Parietal lobe (tissue), 2 donors: ENCODE data around the gene MAP4K3. TPM values are rescaled to one million over a fixed set of nuclear protein-coding genes. Genes with fewer than 3 reads are reported as not detected.

ENCODE experiments used
- small RNA-seq: library from RNA; depleted of rRNA; stranded (forward); fragments of <200 nt; gene quantifications from one replicate; pipeline ENCODE3, GENCODE V24; 2014; ENCODE audit warnings: low replicate concordance
- total RNA-seq: library from RNA; depleted of rRNA; stranded (reverse); fragments of >200 nt; gene quantifications from one replicate; pipeline ENCODE4 v1.2.3, GENCODE V29; 2014

Gene MAP4K3
- 169 TPM for total RNA-seq

GRCh38 chr2:39436592-39437521 is at the start of gene MAP4K3:
TSS of gene MAP4K3 (minus strand) at chr2:39437285. CDS start at chr2:39436987, 298 bp downstream.

DNA sequence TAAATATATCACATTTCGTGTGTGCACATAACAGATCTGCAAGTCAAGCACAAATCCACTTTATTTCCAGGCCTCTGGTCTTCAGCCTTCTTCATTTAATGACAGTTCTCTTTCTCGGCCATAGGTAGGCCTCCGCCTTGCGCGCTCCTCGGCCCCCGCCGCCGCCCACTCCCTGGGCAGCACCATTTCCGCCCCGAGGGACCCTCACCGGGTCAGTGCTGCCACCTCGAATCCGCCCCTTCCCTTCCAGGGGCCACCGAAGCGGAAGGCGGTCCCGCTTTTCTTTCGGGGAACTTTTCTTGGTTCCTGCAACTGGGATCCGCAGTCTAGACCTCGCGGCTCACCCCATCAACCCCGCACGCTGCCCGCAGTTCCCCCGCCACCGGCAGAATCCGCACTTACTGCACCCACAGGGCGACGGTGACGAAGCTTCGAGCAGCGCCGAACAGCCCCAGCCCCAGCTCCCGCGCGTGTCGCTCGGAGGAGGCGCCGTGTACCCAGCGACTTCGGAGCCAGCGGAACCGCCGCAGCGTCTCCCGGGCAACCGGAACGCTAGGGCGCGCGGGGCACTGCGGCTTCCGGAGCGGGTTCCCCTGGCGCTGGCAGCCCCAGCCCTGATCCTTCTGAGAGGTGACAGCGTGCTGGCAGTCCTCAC is 193.5 kb downstream of the MAP4K3 start, which contains the start of gene CDKL4:
Gene CDKL4, minus strand, starts transcription at position 502 of the 655 bp plus-strand sequence.

Small RNA genes within 50 kb of the gene (small RNA-seq; reads per million reads assigned to genes)
- gene RF00272 = not detected

Other genes with a start within 250 kb of the MAP4K3 start
- 6.3 TPM for gene CDKL4, start 193.3 kb downstream of the MAP4K3 start, total RNA-seq
- gene TMEM178A, start 228.6 kb upstream of the MAP4K3 start, total RNA-seq = 32.2 TPM